Astrocyte (in vitro differentiated cells and primary cell): Measurements from ENCODE around the gene LGALS1. TPM values are rescaled to one million over a fixed set of nuclear protein-coding genes. Genes with fewer than 3 reads are reported as not detected.

ENCODE experiments used
- DNase-seq: peaks from one replicate; pipeline ENCODE4 v3.0.0-alpha.2; 2010; ENCODE audit warnings: low read depth
- FAIRE-seq: peaks from 2 replicates; lab custom pipeline; 2011; peaks lifted over from hg19 to GRCh38; lab: Jason Lieb, UNC
- H2AFZ ChIP-seq: 2 replicates; pipeline ENCODE4 v1.6.0; 2012; ENCODE audit warnings: low read depth, low read length, inconsistent platforms
- H3K27ac ChIP-seq: 2 replicates; pipeline ENCODE4 v1.5.1; 2011; ENCODE audit warnings: low read depth, low read length, inconsistent platforms
- H3K27me3 ChIP-seq: 2 replicates; pipeline ENCODE4 v1.6.0; 2011; ENCODE audit warnings: low read length, inconsistent platforms; ENCODE audit not compliant: insufficient read depth
- H3K36me3 ChIP-seq: 2 replicates; pipeline ENCODE4 v1.5.1; 2011; ENCODE audit warnings: low read length, inconsistent platforms; ENCODE audit not compliant: insufficient read depth
- H3K4me1 ChIP-seq: 2 replicates; pipeline ENCODE4 v1.5.1; 2011; ENCODE audit warnings: low read length, inconsistent platforms; ENCODE audit not compliant: insufficient read depth
- H3K4me2 ChIP-seq: 2 replicates; pipeline ENCODE4 v1.6.0; 2012; ENCODE audit warnings: low read length, inconsistent platforms
- H3K4me3 ChIP-seq: 2 replicates; pipeline ENCODE4 v1.5.1; 2011; ENCODE audit warnings: low read depth, mild to moderate bottlenecking, low read length, inconsistent platforms; ENCODE audit not compliant: insufficient read depth
- H3K79me2 ChIP-seq: 2 replicates; pipeline ENCODE4 v1.6.0; 2012; ENCODE audit warnings: mild to moderate bottlenecking, low read length, inconsistent platforms; ENCODE audit not compliant: insufficient read depth
- H3K9ac ChIP-seq: 2 replicates; pipeline ENCODE4 v1.6.0; 2012; ENCODE audit warnings: mild to moderate bottlenecking, low read length, inconsistent platforms
- H3K9me3 ChIP-seq: 2 replicates; pipeline ENCODE4 v1.5.1; 2012; ENCODE audit warnings: low read depth, mild to moderate bottlenecking, low read length, inconsistent platforms; ENCODE audit not compliant: insufficient read depth
- H4K20me1 ChIP-seq: 2 replicates; pipeline ENCODE4 v1.6.0; 2012; ENCODE audit warnings: low read length, inconsistent platforms; ENCODE audit not compliant: insufficient read depth
- H3K27ac Mint-ChIP-seq: one replicate; pipeline ENCODE4 v1.8.0; 2021; ENCODE audit warnings: mild to moderate bottlenecking, mixed read lengths; ENCODE audit not compliant: unreplicated experiment
- H3K27me3 Mint-ChIP-seq: one replicate; pipeline ENCODE4 v1.8.0; 2021; ENCODE audit warnings: low read depth, mixed read lengths; ENCODE audit not compliant: unreplicated experiment
- H3K36me3 Mint-ChIP-seq: one replicate; pipeline ENCODE4 v1.8.0; 2021; ENCODE audit warnings: low read depth, mixed read lengths; ENCODE audit not compliant: unreplicated experiment
- H3K4me1 Mint-ChIP-seq: one replicate; pipeline ENCODE4 v1.8.0; 2021; ENCODE audit warnings: low read depth, mixed read lengths; ENCODE audit not compliant: unreplicated experiment
- H3K4me3 Mint-ChIP-seq: one replicate; pipeline ENCODE4 v1.8.0; 2021; ENCODE audit warnings: mild to moderate bottlenecking, moderate library complexity, mixed read lengths; ENCODE audit not compliant: unreplicated experiment
- H3K9me3 Mint-ChIP-seq: one replicate; pipeline ENCODE4 v1.8.0; 2021; ENCODE audit warnings: mild to moderate bottlenecking, mixed read lengths; ENCODE audit not compliant: unreplicated experiment
- EZH2 ChIP-seq: IDR thresholded peaks from 2 replicates; pipeline ENCODE4 v1.6.1; 2012; ENCODE audit warnings: mild to moderate bottlenecking, low read length, inconsistent platforms; ENCODE audit not compliant: insufficient read depth
- total RNA-seq: library from RNA; stranded (reverse); gene quantifications from 2 replicates; pipeline ENCODE4 v1.2.1, GENCODE V29; 2021
- TF ChIP-seq, protein P1 (sequence below): IDR thresholded peaks from 2 replicates; pipeline ENCODE4 v1.5.1; 2011; ENCODE audit warnings: low read depth, mild to moderate bottlenecking, inconsistent platforms, low read length, moderate library complexity; ENCODE audit not compliant: insufficient read depth

LGALS1 gene
- total RNA-seq, 1 donor from 2014 or later: 240 TPM

DNA sequence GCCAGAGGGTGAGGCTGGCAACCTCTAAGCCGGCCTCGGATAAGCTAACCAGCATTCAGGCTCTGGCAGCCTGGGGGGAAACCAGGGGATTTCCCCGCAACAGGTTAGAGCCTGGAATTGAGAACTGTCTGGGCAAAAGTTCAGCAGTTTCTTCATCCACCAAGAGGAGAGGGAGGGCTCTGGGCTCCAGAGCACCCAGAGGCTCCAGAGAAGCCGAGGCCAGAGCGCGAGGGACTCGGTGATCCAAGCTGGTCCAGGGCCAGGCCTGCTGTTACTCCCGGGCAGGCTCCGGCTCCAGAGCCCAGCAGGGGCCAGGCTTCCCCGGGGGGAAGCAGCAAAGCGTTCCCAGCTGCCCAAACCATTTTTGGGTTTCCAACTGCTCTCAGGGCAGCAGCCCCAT is 49.3 kb upstream of the LGALS1 start:
- H3K9me3 ChIP-seq: no peaks in the 10 kb centered on the region
- H3K27ac Mint-ChIP-seq: no peak overlapping the region
- no peaks in the 10 kb centered on the region for H3K79me2 ChIP-seq
- peaks cover 2% of the 10 kb centered on the region for H3K36me3 ChIP-seq
- FAIRE-seq (no peak), DNase-seq (no peak)
- no peak overlapping the region for H2AFZ ChIP-seq
- no peak overlapping the region for H3K4me3 Mint-ChIP-seq
- no peak overlapping the region for H3K27ac ChIP-seq
- H3K4me1 Mint-ChIP-seq: peaks cover 8% of the 10 kb centered on the region
- H3K4me1 ChIP-seq: no peaks in the 10 kb centered on the region
- no peak overlapping the region for H3K4me3 ChIP-seq
- H3K36me3 Mint-ChIP-seq: peaks cover 5% of the 10 kb centered on the region
- H4K20me1 ChIP-seq: peaks cover 3% of the 10 kb centered on the region
- no peaks in the 10 kb centered on the region for H3K27me3 Mint-ChIP-seq
- H3K9me3 Mint-ChIP-seq: no peaks in the 10 kb centered on the region
- no peak overlapping the region for H3K4me2 ChIP-seq
- TF ChIP-seq, protein P1, sequence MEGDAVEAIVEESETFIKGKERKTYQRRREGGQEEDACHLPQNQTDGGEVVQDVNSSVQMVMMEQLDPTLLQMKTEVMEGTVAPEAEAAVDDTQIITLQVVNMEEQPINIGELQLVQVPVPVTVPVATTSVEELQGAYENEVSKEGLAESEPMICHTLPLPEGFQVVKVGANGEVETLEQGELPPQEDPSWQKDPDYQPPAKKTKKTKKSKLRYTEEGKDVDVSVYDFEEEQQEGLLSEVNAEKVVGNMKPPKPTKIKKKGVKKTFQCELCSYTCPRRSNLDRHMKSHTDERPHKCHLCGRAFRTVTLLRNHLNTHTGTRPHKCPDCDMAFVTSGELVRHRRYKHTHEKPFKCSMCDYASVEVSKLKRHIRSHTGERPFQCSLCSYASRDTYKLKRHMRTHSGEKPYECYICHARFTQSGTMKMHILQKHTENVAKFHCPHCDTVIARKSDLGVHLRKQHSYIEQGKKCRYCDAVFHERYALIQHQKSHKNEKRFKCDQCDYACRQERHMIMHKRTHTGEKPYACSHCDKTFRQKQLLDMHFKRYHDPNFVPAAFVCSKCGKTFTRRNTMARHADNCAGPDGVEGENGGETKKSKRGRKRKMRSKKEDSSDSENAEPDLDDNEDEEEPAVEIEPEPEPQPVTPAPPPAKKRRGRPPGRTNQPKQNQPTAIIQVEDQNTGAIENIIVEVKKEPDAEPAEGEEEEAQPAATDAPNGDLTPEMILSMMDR: no peak
- TF ChIP-seq EZH2: no peak
- H3K9ac ChIP-seq: no peak overlapping the region
- H3K27me3 ChIP-seq: no peaks in the 10 kb centered on the region

DNA sequence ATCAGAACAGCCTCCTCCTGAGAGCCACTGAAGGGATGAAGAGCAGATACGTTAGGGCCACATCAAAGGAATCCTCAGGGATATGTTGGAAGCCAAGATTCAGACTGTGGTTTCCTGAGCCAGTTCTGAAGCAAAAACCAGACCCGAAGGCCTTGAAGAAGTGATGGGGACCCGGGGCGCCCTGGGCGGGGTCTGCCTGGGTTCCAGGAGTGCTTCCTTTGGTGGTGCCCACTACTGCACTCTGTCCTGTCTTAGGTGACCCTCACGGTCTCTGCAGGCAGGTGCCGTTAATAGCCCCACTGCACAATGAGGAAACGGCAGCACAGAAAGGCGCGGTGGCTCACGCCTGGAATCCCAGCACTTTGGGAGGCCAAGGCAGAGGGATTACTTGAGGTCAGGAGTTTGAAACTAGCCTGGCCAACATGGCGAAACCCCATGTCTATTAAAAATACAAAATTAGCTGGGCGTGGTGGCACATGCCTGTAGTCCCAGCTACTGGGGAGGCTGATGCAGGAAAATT is 48.8 kb upstream of the LGALS1 start:
- Histone ChIP-seq H3K27ac (no peak overlapping the region), H3K27me3 (no peaks in the 10 kb centered on the region), H2AFZ (no peak overlapping the region), H3K9ac (no peak overlapping the region), H4K20me1 (peaks cover 3% of the 10 kb centered on the region), H3K4me3 (no peak overlapping the region), H3K4me1 (no peaks in the 10 kb centered on the region), H3K4me2 (no peak overlapping the region), H3K9me3 (no peaks in the 10 kb centered on the region), H3K36me3 (no peaks in the 10 kb centered on the region), H3K79me2 (no peaks in the 10 kb centered on the region)
- no peaks in the 10 kb centered on the region for H3K27me3 Mint-ChIP-seq
- no peak for TF ChIP-seq EZH2
- TF ChIP-seq, protein P1: no peak
- H3K4me1 Mint-ChIP-seq: peaks cover 8% of the 10 kb centered on the region
- no peak overlapping the region for H3K4me3 Mint-ChIP-seq
- no peak overlapping the region for H3K27ac Mint-ChIP-seq
- DNase-seq: no peak
- FAIRE-seq: no peak
- H3K36me3 Mint-ChIP-seq: peaks cover 5% of the 10 kb centered on the region
- H3K9me3 Mint-ChIP-seq: no peaks in the 10 kb centered on the region

GRCh38 chr22:37627121-37627520 is 48.3 kb upstream of the LGALS1 start:
- no peak overlapping the region for H3K27ac Mint-ChIP-seq
- Histone ChIP-seq H4K20me1 (peaks cover 3% of the 10 kb centered on the region), H3K27ac (no peak overlapping the region), H3K36me3 (no peaks in the 10 kb centered on the region), H3K9ac (no peak overlapping the region), H3K4me2 (no peak overlapping the region), H3K27me3 (no peaks in the 10 kb centered on the region), H3K4me1 (no peaks in the 10 kb centered on the region), H2AFZ (no peak overlapping the region), H3K9me3 (no peaks in the 10 kb centered on the region), H3K79me2 (no peaks in the 10 kb centered on the region), H3K4me3 (no peak overlapping the region)
- no peak overlapping the region for H3K4me3 Mint-ChIP-seq
- FAIRE-seq (no peak), DNase-seq (no peak)
- H3K4me1 Mint-ChIP-seq: peaks cover 8% of the 10 kb centered on the region
- H3K36me3 Mint-ChIP-seq: peaks cover 5% of the 10 kb centered on the region
- H3K27me3 Mint-ChIP-seq: no peaks in the 10 kb centered on the region
- no peaks in the 10 kb centered on the region for H3K9me3 Mint-ChIP-seq
- TF ChIP-seq, protein P1: no peak
- no peak for TF ChIP-seq EZH2
